HG02623 (cell line): Measurements from ENCODE around the gene TMEM238L.

Experiments used
- ATAC-seq: cut with Tn5 transposase; IDR thresholded peaks from one replicate; pipeline ENCODE4 v1.9.1; 2021; ENCODE audit warnings: moderate library complexity; ENCODE audit not compliant: unreplicated experiment

TMEM238L gene

DNA sequence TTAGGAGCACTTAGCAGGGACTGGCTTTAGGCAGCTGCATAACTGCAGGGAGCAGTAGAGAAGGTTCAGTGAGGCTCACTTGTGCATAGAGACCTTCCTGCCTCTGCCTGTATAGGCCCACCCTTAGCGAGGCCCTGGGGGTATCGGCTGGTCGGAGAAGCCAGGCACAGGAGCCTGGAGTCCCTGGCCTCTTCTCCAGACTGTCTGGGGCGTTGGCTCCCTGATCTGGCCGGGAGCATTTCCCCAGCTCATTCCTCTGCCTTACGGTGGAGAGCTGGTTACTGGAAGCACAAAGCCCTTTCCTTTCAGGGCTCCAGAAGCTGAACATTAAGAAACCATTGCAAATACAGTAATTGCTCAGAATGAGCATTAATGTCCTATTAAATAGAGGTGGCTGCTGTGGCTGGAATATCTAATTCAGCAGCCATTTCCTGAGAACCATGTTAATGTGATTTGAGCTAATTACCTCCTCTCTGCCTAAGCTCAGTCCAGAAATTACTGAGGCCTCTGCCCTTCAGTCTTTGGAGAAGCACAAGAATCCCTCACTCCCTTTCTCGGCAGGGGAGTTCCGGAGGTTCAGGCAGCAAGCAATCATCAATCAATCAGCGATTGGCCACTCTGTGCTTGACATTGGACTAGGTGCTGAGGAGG is 55.2 kb downstream of the TMEM238L start:
- ATAC-seq: no peak

DNA sequence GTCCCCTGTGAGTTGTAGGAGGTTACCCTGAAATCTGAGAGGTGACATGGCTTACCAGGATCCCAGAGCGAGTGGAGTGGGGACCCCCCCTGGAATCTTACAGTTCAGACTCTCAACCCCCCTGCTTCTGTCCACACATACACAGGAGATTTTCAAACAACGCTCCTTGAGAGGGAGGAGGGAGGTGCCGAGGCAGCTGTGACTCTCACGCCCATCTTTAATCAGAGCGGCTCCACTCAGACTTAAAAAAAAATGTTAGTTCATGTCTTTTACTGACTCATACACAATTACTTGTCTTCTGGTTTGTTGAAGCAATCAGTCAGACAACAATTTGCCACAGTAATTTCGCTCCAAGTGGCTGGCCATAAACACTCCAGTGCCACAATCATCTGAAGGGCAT is 58.7 kb downstream of the TMEM238L start:
- ATAC-seq: no peak
